Thoracic aorta (tissue), 2 donors: ENCODE results near the gene PAM. TPM values are rescaled to one million over a fixed set of nuclear protein-coding genes. Genes with fewer than 3 reads are reported as not detected.

ENCODE experiments used
- ATAC-seq: fragments of 150-250 bp; one replicate; pipeline ENCODE4 v1.8.0; 2017; ENCODE audit warnings: low read depth; ENCODE audit not compliant: insufficient number of reproducible peaks, low FRiP score
- DNase-seq: peaks from one replicate; pipeline ENCODE4 v3.0.0-alpha.2; 2020; ENCODE audit warnings: low spot score
- H3K27ac ChIP-seq, 2 donors: fragments of 200-600 bp; sonication (generic); 1 replicate in 1 of 2; 2 replicates in 1 of 2; pipeline ENCODE4 v1.5.1; 2016; ENCODE audit warnings: mild to moderate bottlenecking in 2 of 2, moderate library complexity in 2 of 2
- H3K27me3 ChIP-seq: fragments of 200-600 bp; sonication (generic); replicated peaks from 2 replicates; pipeline ENCODE4 v1.6.0; 2016; ENCODE audit warnings: mild to moderate bottlenecking; ENCODE audit not compliant: insufficient read depth
- H3K36me3 ChIP-seq: fragments of 200-600 bp; sonication (generic); one replicate; pipeline ENCODE4 v1.5.1; 2016
- H3K4me1 ChIP-seq, 2 donors: fragments of 200-600 bp; sonication (generic); 1 replicate in 1 of 2; 2 replicates in 1 of 2; pipeline versions ENCODE4 v1.5.1 to v1.6.0; 2016; ENCODE audit warnings: low read depth in 2 of 2, mild to moderate bottlenecking in 1 of 2; ENCODE audit not compliant: control insufficient read depth in 1 of 2
- H3K4me3 ChIP-seq: fragments of 200-600 bp; sonication (generic); 2 replicates; pipeline ENCODE4 v1.5.1; 2016; ENCODE audit warnings: mild to moderate bottlenecking
- H3K9me3 ChIP-seq: fragments of 200-600 bp; sonication (generic); 2 replicates; pipeline ENCODE4 v1.5.1; 2016
- total RNA-seq, 2 donors: library from RNA; depleted of rRNA; stranded (reverse); fragments of >200 nt; gene quantifications; one replicate each; pipeline versions ENCODE4 v1.1.0 to v1.2.3, GENCODE V29; 2016
- TF ChIP-seq, protein P1 (sequence below): fragments of 200-600 bp; sonication (generic); IDR thresholded peaks from one replicate; pipeline ENCODE4 v1.5.1; 2019; ENCODE audit warnings: antibody characterized with exemption

Gene PAM
- total RNA-seq, 2 donors from 2014 or later: 571 to 806 TPM

DNA sequence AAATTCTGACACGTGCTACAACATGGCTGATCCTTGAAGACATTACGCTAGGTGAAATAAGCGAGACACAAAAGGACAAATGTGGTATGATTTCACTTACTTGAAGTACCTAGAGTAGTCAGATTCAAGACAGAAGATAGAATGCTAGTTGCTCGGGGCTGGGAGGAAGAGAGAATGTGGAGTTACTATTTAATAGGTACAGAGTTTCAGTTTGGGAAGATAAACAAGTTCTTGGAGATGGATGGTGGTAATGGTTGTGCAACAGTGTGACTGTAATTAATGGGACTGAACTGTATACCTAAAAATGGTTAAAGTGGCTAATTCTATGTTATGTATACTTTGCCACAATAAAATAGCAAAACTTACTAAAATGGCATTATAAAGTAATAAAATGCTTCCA, 34.4 kb downstream of the PAM start:
- TF ChIP-seq, protein P1, sequence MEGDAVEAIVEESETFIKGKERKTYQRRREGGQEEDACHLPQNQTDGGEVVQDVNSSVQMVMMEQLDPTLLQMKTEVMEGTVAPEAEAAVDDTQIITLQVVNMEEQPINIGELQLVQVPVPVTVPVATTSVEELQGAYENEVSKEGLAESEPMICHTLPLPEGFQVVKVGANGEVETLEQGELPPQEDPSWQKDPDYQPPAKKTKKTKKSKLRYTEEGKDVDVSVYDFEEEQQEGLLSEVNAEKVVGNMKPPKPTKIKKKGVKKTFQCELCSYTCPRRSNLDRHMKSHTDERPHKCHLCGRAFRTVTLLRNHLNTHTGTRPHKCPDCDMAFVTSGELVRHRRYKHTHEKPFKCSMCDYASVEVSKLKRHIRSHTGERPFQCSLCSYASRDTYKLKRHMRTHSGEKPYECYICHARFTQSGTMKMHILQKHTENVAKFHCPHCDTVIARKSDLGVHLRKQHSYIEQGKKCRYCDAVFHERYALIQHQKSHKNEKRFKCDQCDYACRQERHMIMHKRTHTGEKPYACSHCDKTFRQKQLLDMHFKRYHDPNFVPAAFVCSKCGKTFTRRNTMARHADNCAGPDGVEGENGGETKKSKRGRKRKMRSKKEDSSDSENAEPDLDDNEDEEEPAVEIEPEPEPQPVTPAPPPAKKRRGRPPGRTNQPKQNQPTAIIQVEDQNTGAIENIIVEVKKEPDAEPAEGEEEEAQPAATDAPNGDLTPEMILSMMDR: no peak
- no peaks in the 10 kb centered on the region for H3K27me3 ChIP-seq
- no peak overlapping the region for H3K4me3 ChIP-seq
- DNase-seq: no peak
- peaks cover 13 to 45% of the 10 kb centered on the region in 2 donors for H3K4me1 ChIP-seq
- H3K9me3 ChIP-seq: no peaks in the 10 kb centered on the region
- no peak for ATAC-seq
- no peaks in the 10 kb centered on the region for H3K36me3 ChIP-seq
- no peak overlapping the region for H3K27ac ChIP-seq

DNA sequence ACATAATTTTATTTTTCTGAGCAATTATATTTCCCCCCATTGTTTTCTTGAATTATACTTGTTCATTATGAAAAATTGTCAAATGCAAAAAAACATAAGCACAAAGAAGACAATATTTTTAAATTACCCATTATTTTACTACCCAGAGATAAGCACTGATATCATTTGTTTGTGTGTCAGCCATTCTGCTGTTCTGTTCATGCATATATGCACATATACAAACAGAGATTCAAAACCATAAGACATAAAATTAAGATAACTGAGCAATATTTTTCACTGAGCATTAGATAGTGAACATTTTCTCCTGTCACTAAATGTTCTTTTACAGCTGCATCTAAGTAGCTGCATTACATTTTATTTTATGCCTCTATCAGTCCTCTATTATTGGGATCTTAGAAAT, 35.6 kb downstream of the PAM start:
- peaks cover 14 to 58% of the 10 kb centered on the region in 2 donors for H3K4me1 ChIP-seq
- no peak for DNase-seq
- no peaks in the 10 kb centered on the region for H3K36me3 ChIP-seq
- H3K9me3 ChIP-seq: no peaks in the 10 kb centered on the region
- H3K27me3 ChIP-seq: no peaks in the 10 kb centered on the region
- no peak for ATAC-seq
- TF ChIP-seq, protein P1: no peak
- no peak overlapping the region for H3K27ac ChIP-seq
- no peak overlapping the region for H3K4me3 ChIP-seq

DNA sequence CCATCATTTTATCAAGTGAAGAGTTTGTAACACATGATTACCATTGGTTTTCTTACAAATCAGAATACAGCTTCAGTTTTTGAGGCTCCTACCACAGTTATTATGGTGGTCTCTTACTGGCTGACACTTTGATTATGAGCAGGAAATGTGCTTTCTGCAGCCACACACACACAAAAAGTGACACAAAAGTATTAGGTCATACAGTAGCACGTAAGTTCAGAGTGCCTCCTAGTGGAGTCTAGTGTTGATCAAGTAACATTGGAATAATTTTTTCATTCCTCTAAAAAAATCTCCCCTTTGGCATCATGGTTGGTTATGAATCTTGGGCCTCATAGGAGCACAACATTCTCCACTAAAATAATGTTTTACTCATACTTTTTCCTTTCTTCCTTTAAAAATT, 37.6 kb downstream of the PAM start:
- DNase-seq: no peak
- Histone ChIP-seq H3K27me3 (no peaks in the 10 kb centered on the region), H3K4me3 (no peak overlapping the region), H3K36me3 (no peaks in the 10 kb centered on the region), H3K4me1 (peaks cover 21 to 75% of the 10 kb centered on the region in 2 donors), H3K27ac (no peak overlapping the region), H3K9me3 (no peaks in the 10 kb centered on the region)
- TF ChIP-seq, protein P1: no peak
- ATAC-seq: no peak

- ATAC-seq: no peak
- no peak overlapping the region for H3K4me3 ChIP-seq
- H3K36me3 ChIP-seq: no peaks in the 10 kb centered on the region
- DNase-seq: no peak
- H3K27ac ChIP-seq: no peak overlapping the region
- peaks cover 25 to 82% of the 10 kb centered on the region in 2 donors for H3K4me1 ChIP-seq
- TF ChIP-seq, protein P1: no peak
- H3K9me3 ChIP-seq: no peaks in the 10 kb centered on the region
- no peaks in the 10 kb centered on the region for H3K27me3 ChIP-seq
Observed at GRCh38 chr5:102794047-102794446, 38.9 kb downstream of the PAM start.

DNA sequence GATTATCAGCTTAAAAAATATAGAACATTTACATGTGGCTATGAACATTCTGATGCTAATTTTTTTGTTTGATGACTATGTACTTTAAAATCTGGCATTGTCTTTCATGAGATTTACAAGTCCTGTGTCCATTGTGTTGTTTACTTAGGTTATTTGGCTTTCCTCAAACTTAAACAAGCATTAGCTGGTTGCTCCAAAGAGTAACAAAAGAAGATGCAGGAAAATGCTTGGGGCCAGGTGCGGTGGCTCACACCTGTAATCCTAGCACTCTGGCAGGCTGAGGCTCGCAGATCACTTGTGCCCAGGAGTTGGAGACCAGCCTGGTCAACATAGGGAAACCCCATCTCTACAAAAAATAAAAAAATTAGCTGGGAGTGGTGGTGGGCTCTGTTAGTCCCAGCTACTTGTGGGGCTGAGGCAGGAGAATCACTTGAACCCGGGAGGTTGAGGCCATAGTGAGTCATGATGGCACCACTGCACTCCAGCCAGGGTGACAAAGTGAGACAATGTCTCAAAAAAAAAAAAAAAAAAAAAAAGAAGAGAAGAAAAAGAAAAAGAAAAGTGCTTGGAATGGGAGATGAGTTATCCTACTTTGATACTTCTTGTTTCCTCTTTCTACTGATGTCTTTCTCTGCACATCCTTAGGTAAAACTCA, 39.7 kb downstream of the PAM start:
- TF ChIP-seq, protein P1: no peak
- H3K36me3 ChIP-seq: no peaks in the 10 kb centered on the region
- no peak overlapping the region for H3K27ac ChIP-seq
- H3K27me3 ChIP-seq: no peaks in the 10 kb centered on the region
- ATAC-seq: no peak
- DNase-seq: no peak
- H3K4me3 ChIP-seq: peak overlapping the region; percentile 25
- H3K4me1 ChIP-seq: peaks cover 27 to 84% of the 10 kb centered on the region in 2 donors
- H3K9me3 ChIP-seq: no peaks in the 10 kb centered on the region
